ENCODE measurements around the gene MAFG. TPM values are rescaled to one million over a fixed set of nuclear protein-coding genes. Genes with fewer than 3 reads are reported as not detected.

Gene MAFG
- total RNA-seq, 1 experiment from 2014 or later = 22.9 TPM

DNA sequence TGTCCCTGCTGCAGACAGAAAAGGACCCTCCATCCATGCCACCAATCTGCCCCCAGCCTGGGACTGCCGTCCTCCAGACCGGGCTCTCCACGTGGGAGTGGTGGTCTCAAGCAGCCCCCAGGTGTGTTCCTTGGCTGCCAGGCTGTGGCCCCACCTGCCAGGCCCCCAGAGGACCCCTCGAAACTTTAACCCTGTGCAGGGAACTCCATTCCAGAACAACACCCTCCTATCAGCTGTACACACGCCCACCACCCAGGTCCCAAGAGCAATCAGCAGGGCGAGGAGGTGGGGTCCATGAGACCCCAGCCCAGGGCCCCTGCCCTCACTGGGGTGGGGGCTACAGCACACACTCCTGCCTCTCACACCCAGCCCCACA, 8.2 kb upstream of the MAFG start:
- no peak for DNase-seq
- no peaks in the 10 kb centered on the region for H3K27me3 ChIP-seq (ENCODE audit: low read length)
- no peak for ATAC-seq
- H3K4me3 ChIP-seq (ENCODE audit: low read length) = peak overlapping the region; percentile 85
- no peaks in the 10 kb centered on the region for H3K9me3 ChIP-seq (ENCODE audit: low read length)
- intact Hi-C loops (cut with micrococcal nuclease) = no loop called here
- peaks cover 19% of the 10 kb centered on the region for H3K79me2 ChIP-seq (ENCODE audit: low read length)
- H3K27ac ChIP-seq (ENCODE audit: low read length) = no peak overlapping the region
- H3K4me2 ChIP-seq (ENCODE audit: low read length) = peak overlapping the region; percentile 98
- BruUV-seq (replicated peaks) = no TSS peak
- H3F3A ChIP-seq (ENCODE audit: low read length, unreplicated experiment) = no peaks in the 10 kb centered on the region
- ChIA-PET POLR2A (ENCODE audit: unreplicated experiment) (no interaction called here), CTCF (no interaction called here)
- H4K20me1 ChIP-seq (ENCODE audit: low read length) = no peaks in the 10 kb centered on the region
- no peak overlapping the region for H3K9ac ChIP-seq (ENCODE audit: low read length)
- H3K4me1 ChIP-seq (ENCODE audit: insufficient read depth, low read length) = peaks cover 10% of the 10 kb centered on the region
- no peak overlapping the region for H2AFZ ChIP-seq (ENCODE audit: low read length)
- H3K9me2 ChIP-seq (replicated peaks; ENCODE audit: low read length) = no peaks in the 10 kb centered on the region
- no peak for TF ChIP-seq EZH2 (IDR thresholded peaks at IDR 0.05; ENCODE audit: low read length, unreplicated experiment)
- TF ChIP-seq, protein P1, sequence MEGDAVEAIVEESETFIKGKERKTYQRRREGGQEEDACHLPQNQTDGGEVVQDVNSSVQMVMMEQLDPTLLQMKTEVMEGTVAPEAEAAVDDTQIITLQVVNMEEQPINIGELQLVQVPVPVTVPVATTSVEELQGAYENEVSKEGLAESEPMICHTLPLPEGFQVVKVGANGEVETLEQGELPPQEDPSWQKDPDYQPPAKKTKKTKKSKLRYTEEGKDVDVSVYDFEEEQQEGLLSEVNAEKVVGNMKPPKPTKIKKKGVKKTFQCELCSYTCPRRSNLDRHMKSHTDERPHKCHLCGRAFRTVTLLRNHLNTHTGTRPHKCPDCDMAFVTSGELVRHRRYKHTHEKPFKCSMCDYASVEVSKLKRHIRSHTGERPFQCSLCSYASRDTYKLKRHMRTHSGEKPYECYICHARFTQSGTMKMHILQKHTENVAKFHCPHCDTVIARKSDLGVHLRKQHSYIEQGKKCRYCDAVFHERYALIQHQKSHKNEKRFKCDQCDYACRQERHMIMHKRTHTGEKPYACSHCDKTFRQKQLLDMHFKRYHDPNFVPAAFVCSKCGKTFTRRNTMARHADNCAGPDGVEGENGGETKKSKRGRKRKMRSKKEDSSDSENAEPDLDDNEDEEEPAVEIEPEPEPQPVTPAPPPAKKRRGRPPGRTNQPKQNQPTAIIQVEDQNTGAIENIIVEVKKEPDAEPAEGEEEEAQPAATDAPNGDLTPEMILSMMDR (conservative IDR thresholded peaks at IDR 0.05; ENCODE audit: low read depth, low read length) = no peak
- no peak for TF ChIP-seq EZH2phosphoT487 (IDR thresholded peaks at IDR 0.05; ENCODE audit: borderline replicate concordance, low read length)
- H3K36me3 ChIP-seq (ENCODE audit: low read depth, low read length) = no peaks in the 10 kb centered on the region

DNA sequence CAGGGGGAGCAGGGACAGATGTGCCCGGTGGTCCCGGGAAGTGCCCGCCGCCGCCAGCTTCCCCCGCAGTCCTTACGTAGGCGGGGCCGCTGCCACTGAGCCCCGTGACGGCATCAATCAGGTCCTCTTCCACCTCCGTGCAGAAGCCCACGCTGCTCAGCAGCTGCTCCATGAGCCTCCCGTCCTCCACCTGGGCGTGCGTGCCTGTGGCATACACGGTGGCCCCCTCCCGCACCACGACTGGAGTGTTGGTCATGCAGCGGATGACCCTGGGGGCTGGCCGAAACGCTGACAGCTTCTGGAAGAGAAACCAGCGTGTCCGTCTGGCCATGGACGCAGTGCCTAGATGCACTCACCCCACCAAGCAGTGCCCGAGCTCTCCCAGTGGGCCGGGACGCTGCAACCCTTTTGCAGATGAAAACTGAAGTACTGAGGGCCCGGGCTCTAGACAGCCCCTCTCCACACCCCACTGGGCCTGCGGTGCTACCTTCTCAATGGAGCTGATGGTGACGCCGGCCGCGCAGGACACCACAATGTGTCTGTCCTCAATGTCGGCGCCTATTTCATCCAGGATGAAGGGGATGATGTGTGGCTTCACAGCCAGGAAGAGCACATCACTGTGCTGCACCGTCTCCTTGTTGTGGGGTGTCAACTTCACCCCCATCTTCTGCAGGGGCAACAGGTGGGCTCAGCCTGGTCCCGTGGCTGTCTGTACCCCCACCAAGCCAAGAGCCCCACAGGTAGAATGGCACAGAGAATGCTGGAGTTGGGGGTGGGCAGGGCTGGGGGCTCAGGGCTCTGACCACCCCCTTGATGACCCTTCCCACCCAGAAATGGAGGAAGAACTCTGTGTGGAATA, 7.5 kb upstream of the MAFG start:
- no peaks in the 10 kb centered on the region for H3K27me3 ChIP-seq (ENCODE audit: low read length)
- CTCF ChIA-PET = no interaction called here
- H3K27ac ChIP-seq (ENCODE audit: low read length) = no peak overlapping the region
- no peak for DNase-seq
- H3K9ac ChIP-seq (ENCODE audit: low read length) = no peak overlapping the region
- POLR2A ChIA-PET (ENCODE audit: unreplicated experiment) = no interaction called here
- H3F3A ChIP-seq (ENCODE audit: low read length, unreplicated experiment) = no peaks in the 10 kb centered on the region
- H3K4me3 ChIP-seq (ENCODE audit: low read length) = no peak overlapping the region
- no peaks in the 10 kb centered on the region for H4K20me1 ChIP-seq (ENCODE audit: low read length)
- intact Hi-C loops (cut with micrococcal nuclease) = no loop called here
- ATAC-seq = no peak
- H3K36me3 ChIP-seq (ENCODE audit: low read depth, low read length) = no peaks in the 10 kb centered on the region
- peak overlapping the region; percentile 98; the same call in 1 of the 2 replicates for H3K4me2 ChIP-seq (ENCODE audit: low read length)
- no peak overlapping the region for H2AFZ ChIP-seq (ENCODE audit: low read length)
- peaks cover 10% of the 10 kb centered on the region for H3K4me1 ChIP-seq (ENCODE audit: insufficient read depth, low read length)
- peaks cover 19% of the 10 kb centered on the region for H3K79me2 ChIP-seq (ENCODE audit: low read length)
- no TSS peak for BruUV-seq (replicated peaks)
- no peaks in the 10 kb centered on the region for H3K9me2 ChIP-seq (replicated peaks; ENCODE audit: low read length)
- TF ChIP-seq, protein P1 (conservative IDR thresholded peaks at IDR 0.05; ENCODE audit: low read depth, low read length) = no peak
- TF ChIP-seq EZH2phosphoT487 (IDR thresholded peaks at IDR 0.05; ENCODE audit: borderline replicate concordance, low read length) (no peak), EZH2 (IDR thresholded peaks at IDR 0.05; ENCODE audit: low read length, unreplicated experiment) (no peak)
- H3K9me3 ChIP-seq (ENCODE audit: low read length) = no peaks in the 10 kb centered on the region

DNA sequence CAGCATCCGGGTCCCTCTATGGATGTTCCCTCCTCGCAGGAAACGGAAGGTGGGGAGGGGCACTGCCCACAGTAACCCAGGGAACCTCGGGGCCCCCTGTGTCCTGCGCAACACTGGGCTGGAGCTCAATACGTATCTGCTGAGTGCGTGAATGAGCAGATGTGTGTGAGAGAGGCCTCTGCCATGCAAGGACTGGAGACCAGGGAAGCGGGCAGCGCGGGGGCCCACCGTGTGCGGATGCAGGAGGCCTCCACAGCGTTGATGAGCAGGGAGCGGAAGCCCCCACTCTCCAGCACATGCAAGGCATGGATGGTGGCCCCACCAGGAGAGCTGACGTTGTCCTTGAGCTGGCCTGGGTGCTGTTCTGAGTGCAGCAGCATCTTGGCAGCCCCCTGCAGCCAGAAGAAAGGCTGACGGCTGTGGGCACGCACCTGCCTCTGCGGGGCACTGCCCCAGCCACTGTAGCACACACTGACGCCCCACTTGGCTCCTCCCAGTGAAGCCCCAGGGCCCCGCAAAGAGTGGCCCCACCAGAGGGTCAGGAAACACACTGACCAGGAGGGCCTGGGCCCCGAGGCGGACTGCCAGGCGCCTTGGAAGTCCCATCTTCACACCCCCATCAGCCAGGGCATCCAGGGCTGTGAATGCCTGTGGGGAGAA, 6.7 kb upstream of the MAFG start:
- Histone ChIP-seq H3K4me3 (ENCODE audit: low read length) (no peak overlapping the region), H2AFZ (ENCODE audit: low read length) (no peak overlapping the region), H3K79me2 (ENCODE audit: low read length) (peaks cover 19% of the 10 kb centered on the region), H3K27me3 (ENCODE audit: low read length) (no peaks in the 10 kb centered on the region), H3K36me3 (ENCODE audit: low read depth, low read length) (no peaks in the 10 kb centered on the region), H3K4me2 (ENCODE audit: low read length) (no peak overlapping the region), H3K9me3 (ENCODE audit: low read length) (no peaks in the 10 kb centered on the region), H3K27ac (ENCODE audit: low read length) (no peak overlapping the region), H3K4me1 (ENCODE audit: insufficient read depth, low read length) (peaks cover 12% of the 10 kb centered on the region), H3K9me2 (replicated peaks; ENCODE audit: low read length) (no peaks in the 10 kb centered on the region), H3K9ac (ENCODE audit: low read length) (no peak overlapping the region), H3F3A (ENCODE audit: low read length, unreplicated experiment) (no peaks in the 10 kb centered on the region), H4K20me1 (ENCODE audit: low read length) (no peaks in the 10 kb centered on the region)
- no TSS peak for BruUV-seq (replicated peaks)
- CTCF ChIA-PET = no interaction called here
- ATAC-seq = no peak
- intact Hi-C loops (cut with micrococcal nuclease) = no loop called here
- TF ChIP-seq, protein P1 (conservative IDR thresholded peaks at IDR 0.05; ENCODE audit: low read depth, low read length) = no peak
- no peak for TF ChIP-seq EZH2 (IDR thresholded peaks at IDR 0.05; ENCODE audit: low read length, unreplicated experiment)
- no peak for TF ChIP-seq EZH2phosphoT487 (IDR thresholded peaks at IDR 0.05; ENCODE audit: borderline replicate concordance, low read length)
- no peak for DNase-seq
- POLR2A ChIA-PET (ENCODE audit: unreplicated experiment) = no interaction called here
